ENCODE measurements around the gene PFN2.

Gene PFN2

GRCh38 chr3:149917124-149917667, 53.5 kb downstream of the PFN2 start:
- DNase-seq (ENCODE audit: low read depth), result no peak
